Motor neuron (in vitro differentiated cells): ENCODE results near the gene CSRNP3. TPM values are rescaled to one million over a fixed set of nuclear protein-coding genes. Genes with fewer than 3 reads are reported as not detected.
"Not testable (repeated sequence)": the region's sequence is repeated elsewhere in the genome, so short reads cannot be mapped to it uniquely, and the experiment has no call there.

ENCODE experiments used
- ATAC-seq, 8 experiments: fragments of 200-7000 bp; cut with Tn5 transposase; replicated peaks in 6 of 8; 2 replicates each; pipeline ENCODE4 v1.8.0; 2021; ENCODE audit warnings: mild to moderate bottlenecking in 8 of 8, moderate library complexity in 8 of 8
- H3K27ac ChIP-seq, 2 donors: fragments of 250-450 bp; sonication (Bioruptor Pico); 2 replicates each; pipeline ENCODE4 v1.9.0; 2021; ENCODE audit warnings: antibody characterized with exemption in 2 of 2, mild to moderate bottlenecking in 2 of 2, moderate library complexity in 1 of 2
- H3K4me1 ChIP-seq, 2 donors: fragments of 250-450 bp; sonication (Bioruptor Pico); replicated peaks in 1 of 2; 2 replicates each; pipeline ENCODE4 v1.6.1; 2021; ENCODE audit warnings: antibody characterized with exemption in 2 of 2, mild to moderate bottlenecking in 2 of 2, moderate library complexity in 1 of 2
- H3K4me3 ChIP-seq, 5 donors: fragments of 250-450 bp; sonication (Bioruptor Pico); 2 replicates each; pipeline ENCODE4 v1.9.0; 2021; ENCODE audit warnings: antibody characterized with exemption in 5 of 5, mild to moderate bottlenecking in 5 of 5, moderate library complexity in 4 of 5
- WGBS, 10 experiments: fragments of 450-650 bp; shearing (Covaris generic); methylation state at CpG; one replicate each; pipeline ENCODE4 v1.0.0; 2022; 5-methylcytosine and 5-hydroxymethylcytosine counted together
- in situ Hi-C, 9 experiments: fragments of 400-800 bp; cut with MboI; loops; one replicate each; pipeline ENCODE4 v1.15.0; 2021; ENCODE audit warnings: low sequenced_read_pairs in 9 of 9, low pct_unique_long_range_greater_than_20kb in 2 of 9; ENCODE audit not compliant: unreplicated experiment in 9 of 9
- total RNA-seq, 8 experiments: library from RNA; unstranded; fragments of 300-600 nt; gene quantifications; 2 replicates each; pipeline versions ENCODE4 v1.2.3 to v1.2.4, GENCODE V29; 2022

CSRNP3 gene
- total RNA-seq, 8 experiments from 2014 or later = 1.9 to 45.9 (median 32.0) TPM

- H3K4me3 ChIP-seq = no peak overlapping the region
- in situ Hi-C loops = loop anchor here in 1 of 9 experiments (25.0 kb wide), 1 partner anchor 203 kb away; the partner anchor contains the start of gene GALNT3
- WGBS, 10 experiments = 50 to 100% (median 92%) methylated on average over 1 to 3 of the region's 3 CpGs; no CpG with 5 or more reads in 4 of the 10 experiments
- H3K4me1 ChIP-seq = peaks cover 4 to 13% of the 10 kb centered on the region in 2 donors
- ATAC-seq = peak in 5 of 8 experiments; percentile 95 to 99 (median 97)
- no peak overlapping the region for H3K27ac ChIP-seq
Observed at GRCh38 chr2:165584126-165584654, 114.7 kb downstream of the CSRNP3 start.

- H3K27ac ChIP-seq = no peak overlapping the region
- peaks cover 4 to 13% of the 10 kb centered on the region in 2 donors for H3K4me1 ChIP-seq
- WGBS, 10 experiments = 82 to 100% (median 94%) methylated on average over 1 to 3 of the region's 3 CpGs; no CpG with 5 or more reads in 1 of the 10 experiments
- in situ Hi-C loops = loop anchor here in 1 of 9 experiments (25.0 kb wide), 1 partner anchor 201 kb away; the partner anchor contains the start of gene GALNT3
- H3K4me3 ChIP-seq = no peak overlapping the region
- no peak for ATAC-seq
Observed at GRCh38 chr2:165586019-165586418, 116.5 kb downstream of the CSRNP3 start.

- Histone ChIP-seq H3K4me3 (no peak overlapping the region), H3K27ac (no peak overlapping the region), H3K4me1 (peaks cover 4 to 13% of the 10 kb centered on the region in 2 donors)
- in situ Hi-C loops = loop anchor here in 1 of 9 experiments (25.0 kb wide), 1 partner anchor 200 kb away; the partner anchor contains the start of gene GALNT3
- no peak for ATAC-seq
- 25 to 100% (median 78%) methylated on average over 1 to 4 of the region's 4 CpGs for WGBS, 10 experiments
Observed at GRCh38 chr2:165587335-165587938, 117.9 kb downstream of the CSRNP3 start.

- in situ Hi-C loops = loop anchor here in 1 of 9 experiments (25.0 kb wide), 1 partner anchor 196 kb away; the partner anchor contains the start of gene GALNT3
- ATAC-seq, H3K27ac ChIP-seq, H3K4me1 ChIP-seq, H3K4me3 ChIP-seq: not testable (repeated sequence)
Observed at GRCh38 chr2:165590999-165591398, 121.5 kb downstream of the CSRNP3 start.

- H3K4me3 ChIP-seq = no peak overlapping the region
- in situ Hi-C loops = loop anchor here in 1 of 9 experiments (25.0 kb wide), 1 partner anchor 194 kb away; the partner anchor contains the start of gene GALNT3
- 100% methylated on average over 3 of the region's 3 CpGs; no CpG with 5 or more reads in 9 of the 10 experiments for WGBS, 10 experiments
- ATAC-seq = no peak
- H3K27ac ChIP-seq = no peak overlapping the region
- peaks cover 0 to 5% of the 10 kb centered on the region in 2 donors for H3K4me1 ChIP-seq
Observed at GRCh38 chr2:165593081-165593480, 123.6 kb downstream of the CSRNP3 start.

- in situ Hi-C loops = loop anchor here in 1 of 9 experiments (25.0 kb wide), 1 partner anchor 193 kb away; the partner anchor contains the start of gene GALNT3
- no peaks in the 10 kb centered on the region for H3K4me1 ChIP-seq
- H3K4me3 ChIP-seq = no peak overlapping the region
- WGBS, 10 experiments = 10 to 100% (median 78%) methylated on average over 1 of the region's 1 CpG; no CpG with 5 or more reads in 1 of the 10 experiments
- ATAC-seq = no peak
- no peak overlapping the region for H3K27ac ChIP-seq
Observed at GRCh38 chr2:165594231-165594934, 124.9 kb downstream of the CSRNP3 start.

GRCh38 chr2:165594935-165595255 is 125.4 kb downstream of the CSRNP3 start:
- in situ Hi-C loops = loop anchor here in 1 of 9 experiments (25.0 kb wide), 1 partner anchor 192 kb away; the partner anchor contains the start of gene GALNT3
- no peaks in the 10 kb centered on the region for H3K4me1 ChIP-seq
- H3K4me3 ChIP-seq = no peak overlapping the region
- H3K27ac ChIP-seq = no peak overlapping the region
- ATAC-seq = no peak
- 75 to 100% (median 83%) methylated on average over 1 to 6 of the region's 6 CpGs; no CpG with 5 or more reads in 1 of the 10 experiments for whole genome bisulfite sequencing, 10 experiments

GRCh38 chr2:165596788-165597187 is 127.3 kb downstream of the CSRNP3 start:
- WGBS, 10 experiments = 35 to 100% (median 94%) methylated on average over 1 to 3 of the region's 3 CpGs

GRCh38 chr2:165601065-165601830 is 131.8 kb downstream of the CSRNP3 start:
- no peak overlapping the region for H3K4me3 ChIP-seq
- WGBS, 10 experiments = 67 to 100% (median 100%) methylated on average over 1 of the region's 1 CpG; no CpG with 5 or more reads in 3 of the 10 experiments
- in situ Hi-C loops = no loop called here

More at GRCh38 chr2:165596788-165597187, 127.3 kb downstream of the CSRNP3 start:
- Histone ChIP-seq H3K4me3 (no peak overlapping the region), H3K27ac (no peak overlapping the region), H3K4me1 (peaks cover 0 to 13% of the 10 kb centered on the region in 2 donors)
- ATAC-seq = no peak
- in situ Hi-C loops = loop anchor here in 1 of 9 experiments (25.0 kb wide), 1 partner anchor 191 kb away; the partner anchor contains the start of gene GALNT3

GRCh38 chr2:165601928-165602521 is 132.5 kb downstream of the CSRNP3 start:
- WGBS, 10 experiments = 40 to 100% (median 87%) methylated on average over 1 to 3 of the region's 3 CpGs
- Histone ChIP-seq H3K4me1 (peaks cover 0 to 15% of the 10 kb centered on the region in 2 donors), H3K4me3 (no peak overlapping the region), H3K27ac (no peak overlapping the region)
- in situ Hi-C loops = no loop called here
- ATAC-seq = peak in 2 of 8 experiments; percentile 49

More at GRCh38 chr2:165601065-165601830, 131.8 kb downstream of the CSRNP3 start:
- peaks cover 0 to 15% of the 10 kb centered on the region in 2 donors for H3K4me1 ChIP-seq
- H3K27ac ChIP-seq = no peak overlapping the region
- ATAC-seq = peak in 1 of 8 experiments; percentile 53

GRCh38 chr2:165609672-165610071 is 140.2 kb downstream of the CSRNP3 start:
- Histone ChIP-seq H3K4me1 (peaks cover 0 to 4% of the 10 kb centered on the region in 2 donors), H3K27ac (no peak overlapping the region), H3K4me3 (no peak overlapping the region)
- ATAC-seq = no peak
- in situ Hi-C loops = no loop called here
- WGBS, 10 experiments = 52 to 100% (median 86%) methylated on average over 1 to 6 of the region's 6 CpGs

- H3K27ac ChIP-seq = no peak overlapping the region
- peaks cover 0 to 4% of the 10 kb centered on the region in 2 donors for H3K4me1 ChIP-seq
- no peak overlapping the region for H3K4me3 ChIP-seq
- WGBS, 10 experiments = 10 to 84% (median 67%) methylated on average over 1 to 5 of the region's 6 CpGs
- ATAC-seq = peak in 5 of 8 experiments; percentile 37 to 64 (median 45)
- in situ Hi-C loops = no loop called here
Observed at GRCh38 chr2:165610591-165611029, 141.1 kb downstream of the CSRNP3 start.
